Hepatic stellate cell (primary cell): ENCODE results near the gene ACOX3.
"Not testable (repeated sequence)": the region's sequence is repeated elsewhere in the genome, so short reads cannot be mapped to it uniquely, and the experiment has no call there.

Source experiments
- DNase-seq: peaks from one replicate; pipeline ENCODE4 v3.0.0; 2011; ENCODE audit warnings: low spot score

The ACOX3 gene

GRCh38 chr4:8351931-8352367 is 88.6 kb downstream of the ACOX3 start:
- DNase-seq = no peak

DNA sequence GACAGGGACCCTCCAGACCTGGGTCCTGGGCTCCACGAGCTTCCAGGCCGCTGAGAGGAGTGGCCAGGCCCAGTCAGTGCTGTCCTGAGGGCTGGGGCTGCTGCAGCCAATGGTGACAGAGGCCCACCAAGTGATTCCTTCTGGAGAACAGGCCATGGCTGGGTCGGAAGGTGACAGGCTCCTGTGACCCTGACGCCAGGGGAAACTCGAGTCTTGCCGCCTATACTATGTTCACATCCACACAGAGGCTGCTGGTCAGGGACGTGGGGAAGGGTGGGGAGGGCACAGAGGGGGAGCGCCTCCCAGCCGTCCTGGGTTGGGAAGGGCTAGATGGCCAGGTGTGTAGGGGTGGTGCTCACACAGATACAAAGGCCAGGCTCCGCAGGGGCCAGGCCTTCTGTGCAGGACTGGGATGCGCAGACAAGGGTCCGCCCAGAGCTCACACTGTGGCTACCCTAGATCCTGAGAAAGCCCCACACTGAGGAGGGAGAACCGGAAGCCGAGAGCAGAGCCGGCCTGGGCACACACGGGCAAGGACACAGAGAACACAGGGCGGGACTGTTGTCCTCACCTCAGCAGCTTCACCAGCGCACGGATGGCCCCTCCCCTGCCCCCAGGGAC is 89.6 kb downstream of the ACOX3 start:
- DNase-seq = no peak

DNA sequence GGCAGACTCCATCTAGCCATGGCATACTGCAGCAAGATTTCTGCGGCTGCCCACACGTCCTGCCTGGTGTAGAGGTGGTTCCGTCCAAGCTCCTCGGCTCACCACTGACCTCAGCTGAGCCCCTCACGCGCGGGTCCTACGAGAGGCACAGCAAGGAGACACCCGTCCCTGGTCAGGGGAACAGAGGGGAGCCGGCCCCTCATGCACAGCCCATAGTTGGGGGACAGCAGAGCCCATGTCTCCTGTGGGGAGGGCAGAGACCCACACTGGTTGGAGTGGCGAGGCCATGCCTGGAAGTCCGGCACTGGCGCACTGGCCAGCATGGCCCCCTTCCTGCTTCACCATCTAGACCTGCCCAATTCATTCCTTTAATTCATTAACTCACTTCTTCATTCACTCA is 90.2 kb downstream of the ACOX3 start:
- DNase-seq = no peak

- no peak for DNase-seq
Observed at GRCh38 chr4:8349664-8350236, 90.8 kb downstream of the ACOX3 start.

DNA sequence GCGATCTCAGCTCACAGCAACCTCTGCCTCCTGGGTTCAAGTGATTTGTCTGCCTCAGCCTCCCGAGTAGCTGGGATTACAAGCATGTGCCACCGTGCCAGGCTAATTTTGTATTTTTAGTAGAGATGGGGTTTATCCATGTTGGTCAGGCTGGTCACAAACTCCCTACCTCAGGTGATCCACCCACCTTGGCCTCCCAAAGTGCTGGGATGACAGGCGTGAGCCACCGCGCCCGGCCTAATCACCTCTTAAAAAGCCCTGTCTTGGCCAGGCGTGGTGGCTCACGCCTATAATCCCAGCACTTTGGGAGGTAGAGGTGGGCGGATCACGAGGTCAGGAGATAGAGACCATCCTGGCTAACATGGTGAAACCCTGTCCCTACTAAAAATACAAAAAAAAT is 91.3 kb downstream of the ACOX3 start:
- not testable (repeated sequence) for DNase-seq

DNA sequence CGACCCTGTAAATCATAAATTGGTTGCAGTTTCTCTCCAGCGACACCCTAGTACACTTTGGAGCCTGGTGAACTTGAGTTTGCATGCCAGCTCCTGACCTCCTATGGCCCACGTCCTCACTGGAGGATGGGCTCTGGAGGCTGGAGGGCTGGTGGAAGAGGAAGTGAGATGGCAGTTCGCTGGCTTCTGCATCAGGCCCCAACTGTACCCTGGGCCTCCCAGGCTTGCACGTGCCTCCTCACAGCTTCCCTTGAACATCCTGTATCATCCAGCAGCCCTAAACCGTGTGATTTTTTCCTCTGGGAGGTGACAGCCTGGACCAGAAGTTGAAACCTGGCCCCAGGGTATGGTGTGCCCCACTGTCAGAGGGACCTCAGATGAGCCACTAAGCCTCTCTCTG is 92.5 kb downstream of the ACOX3 start:
- no peak for DNase-seq

- no peak for DNase-seq
Observed at GRCh38 chr4:8347660-8348059, 92.9 kb downstream of the ACOX3 start.

DNA sequence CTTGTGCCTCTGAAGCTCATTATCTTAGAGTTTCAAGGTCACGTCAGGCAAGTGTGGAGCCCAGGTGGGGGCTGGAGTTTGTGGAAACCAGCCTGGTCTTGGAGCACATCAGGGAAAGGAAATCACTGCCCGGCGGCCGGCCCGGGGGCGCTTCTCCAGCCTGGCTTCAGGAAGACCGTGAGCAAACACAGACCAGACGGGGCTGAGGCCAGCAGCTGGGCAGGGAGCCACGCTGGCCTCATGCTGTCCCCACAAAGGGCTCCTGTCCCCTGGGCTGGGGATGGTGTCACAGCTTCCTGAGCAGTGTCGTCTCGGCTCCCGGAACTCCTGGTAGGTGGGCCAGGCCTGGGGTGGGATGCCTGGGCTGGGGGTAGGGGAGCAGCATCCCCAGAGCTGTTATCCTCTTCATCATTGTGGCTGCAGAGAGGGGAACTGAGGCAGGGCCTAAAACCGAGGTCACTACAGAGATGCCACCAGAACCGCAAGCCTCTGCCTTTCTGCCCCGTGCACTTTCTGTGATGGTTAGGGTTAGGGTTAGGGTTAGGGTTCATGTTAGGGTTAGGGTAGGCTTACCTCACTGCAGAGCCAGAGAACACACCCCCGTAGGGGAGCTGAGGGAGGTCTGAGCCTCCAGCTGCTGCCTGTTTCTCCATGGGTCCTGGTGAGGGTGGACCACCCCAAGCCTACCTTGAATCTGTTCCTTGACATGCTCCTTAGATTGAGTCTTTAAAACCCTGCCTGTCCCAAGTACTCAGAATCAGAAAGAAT is 93.5 kb downstream of the ACOX3 start:
- no peak for DNase-seq

GRCh38 chr4:8345946-8346814 is 94.3 kb downstream of the ACOX3 start:
- no peak for DNase-seq

GRCh38 chr4:8345053-8345945 is 95.2 kb downstream of the ACOX3 start:
- DNase-seq = no peak

DNA sequence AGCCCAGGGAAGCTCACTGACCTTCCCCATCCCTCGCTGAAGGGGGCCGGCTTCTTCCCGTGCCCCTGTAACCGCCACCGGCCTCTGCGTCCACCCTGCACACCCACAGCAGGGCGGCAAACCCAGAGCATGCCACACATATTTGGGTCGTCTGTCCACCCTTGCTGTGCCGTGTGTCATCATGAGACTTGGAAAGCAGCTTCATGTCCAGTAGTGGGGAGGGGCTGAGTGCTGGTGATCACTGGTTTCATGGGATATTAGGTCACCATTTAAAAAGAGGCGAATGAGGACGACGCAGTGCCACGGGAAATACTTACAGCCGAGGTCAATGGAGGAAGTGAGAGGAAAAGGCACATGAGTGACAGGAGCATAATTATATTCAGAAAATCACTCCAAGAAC is 96.1 kb downstream of the ACOX3 start:
- DNase-seq = no peak

DNA sequence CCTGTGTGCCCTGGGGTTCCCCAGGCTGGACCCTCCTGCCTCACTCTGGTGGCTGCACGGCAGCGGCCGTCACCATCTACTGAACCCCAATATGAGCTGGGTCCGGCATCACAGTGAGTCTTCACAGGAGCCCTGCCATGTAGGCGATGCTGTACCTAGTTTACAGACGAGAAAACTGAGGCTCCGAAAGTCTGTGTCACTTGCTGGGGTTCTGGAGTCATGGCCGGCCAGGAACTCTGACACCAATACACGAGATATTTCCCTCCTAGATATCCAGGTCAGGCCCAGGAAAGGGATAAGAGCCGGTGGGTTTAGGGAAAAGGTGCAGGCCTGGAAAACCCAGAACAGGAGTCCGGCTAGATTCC is 96.6 kb downstream of the ACOX3 start:
- DNase-seq = no peak

- DNase-seq = no peak
Observed at GRCh38 chr4:8343262-8343966, 97.1 kb downstream of the ACOX3 start.

- DNase-seq = no peak
Observed at GRCh38 chr4:8342651-8343261, 97.8 kb downstream of the ACOX3 start.

DNA sequence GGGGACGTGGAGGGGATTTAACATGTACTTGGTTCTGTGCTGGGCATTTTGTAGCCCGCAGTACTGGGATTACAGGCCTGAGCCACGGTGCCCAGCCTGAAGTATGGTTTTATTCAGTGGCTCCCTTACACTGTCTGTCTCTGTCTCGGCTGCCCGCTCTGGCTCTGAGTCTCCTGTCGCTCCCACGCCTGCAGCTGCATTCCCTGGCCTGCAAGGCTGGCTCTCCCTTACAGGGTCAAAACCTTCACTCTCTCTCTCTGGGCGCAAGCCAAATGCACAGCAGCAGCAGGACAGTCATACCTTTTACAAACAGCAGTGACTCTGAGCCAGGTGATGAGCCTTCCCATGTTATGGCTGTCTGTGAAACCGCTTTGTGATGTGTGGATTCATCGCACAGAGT is 98.8 kb downstream of the ACOX3 start:
- DNase-seq = no peak

- not testable (repeated sequence) for DNase-seq
Observed at GRCh38 chr4:8341281-8341680, 99.2 kb downstream of the ACOX3 start.

GRCh38 chr4:8340781-8341241 is 99.7 kb downstream of the ACOX3 start:
- DNase-seq = no peak

GRCh38 chr4:8338351-8338961 is 102.1 kb downstream of the ACOX3 start:
- DNase-seq = no peak

- no peak for DNase-seq
Observed at GRCh38 chr4:8336412-8337075, 104.0 kb downstream of the ACOX3 start.
